HG02938 (cell line): Measurements from ENCODE around the gene RRP8.

Source experiments
- ATAC-seq: cut with Tn5 transposase; IDR thresholded peaks from one replicate; pipeline ENCODE4 v1.9.1; 2021; ENCODE audit warnings: mild to moderate bottlenecking, moderate library complexity; ENCODE audit not compliant: unreplicated experiment

RRP8 gene

GRCh38 chr11:6633422-6634408 is 30.3 kb upstream of the RRP8 start:
- ATAC-seq = no peak

DNA sequence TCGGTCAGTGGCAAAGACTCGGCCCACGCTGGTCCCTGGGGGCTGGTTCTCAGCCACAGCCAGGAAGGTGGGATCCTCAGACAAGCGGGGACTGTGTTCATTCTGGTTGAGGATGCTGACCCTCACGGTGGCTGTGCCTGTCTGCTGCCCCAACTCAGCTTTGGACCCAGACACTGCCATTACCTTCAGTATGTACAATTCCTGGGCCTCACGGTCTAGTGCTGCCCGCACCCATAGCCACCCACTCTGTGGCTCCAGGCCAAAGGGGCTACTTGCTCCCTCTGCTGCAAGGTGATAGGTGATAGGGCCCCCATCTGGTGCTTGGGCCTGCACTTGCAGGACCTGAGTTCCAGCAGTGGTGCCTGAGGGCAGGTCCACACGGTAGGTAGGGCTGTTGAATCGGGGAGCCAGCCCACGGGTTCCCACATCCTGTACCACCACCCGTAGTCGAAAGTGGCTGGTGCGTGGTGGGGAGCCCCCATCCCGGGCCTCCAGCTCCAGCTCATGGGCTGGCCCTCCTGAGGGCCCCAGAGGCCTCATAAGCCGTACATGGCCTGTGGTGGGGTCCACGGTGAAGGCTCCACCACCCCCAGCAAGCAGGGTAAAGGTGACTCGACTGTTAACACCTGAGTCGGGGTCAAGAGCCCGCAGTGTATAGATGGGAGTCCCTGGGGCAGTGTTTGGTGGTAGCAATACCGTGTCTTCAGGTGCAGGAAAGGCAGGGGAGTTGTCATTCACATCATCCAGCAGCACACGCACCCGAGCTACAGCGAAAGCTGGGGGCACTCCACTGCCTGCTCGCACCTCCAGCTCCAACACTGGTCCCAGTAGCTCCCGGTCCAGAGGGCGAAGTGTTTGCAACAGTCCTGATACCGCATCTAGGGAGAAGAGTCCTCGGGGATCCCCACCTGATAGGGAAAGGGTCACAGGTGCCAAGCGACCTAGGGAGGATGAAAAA is 29.0 kb upstream of the RRP8 start:
- no peak for ATAC-seq

GRCh38 chr11:6631361-6631890 is 28.0 kb upstream of the RRP8 start:
- no peak for ATAC-seq

DNA sequence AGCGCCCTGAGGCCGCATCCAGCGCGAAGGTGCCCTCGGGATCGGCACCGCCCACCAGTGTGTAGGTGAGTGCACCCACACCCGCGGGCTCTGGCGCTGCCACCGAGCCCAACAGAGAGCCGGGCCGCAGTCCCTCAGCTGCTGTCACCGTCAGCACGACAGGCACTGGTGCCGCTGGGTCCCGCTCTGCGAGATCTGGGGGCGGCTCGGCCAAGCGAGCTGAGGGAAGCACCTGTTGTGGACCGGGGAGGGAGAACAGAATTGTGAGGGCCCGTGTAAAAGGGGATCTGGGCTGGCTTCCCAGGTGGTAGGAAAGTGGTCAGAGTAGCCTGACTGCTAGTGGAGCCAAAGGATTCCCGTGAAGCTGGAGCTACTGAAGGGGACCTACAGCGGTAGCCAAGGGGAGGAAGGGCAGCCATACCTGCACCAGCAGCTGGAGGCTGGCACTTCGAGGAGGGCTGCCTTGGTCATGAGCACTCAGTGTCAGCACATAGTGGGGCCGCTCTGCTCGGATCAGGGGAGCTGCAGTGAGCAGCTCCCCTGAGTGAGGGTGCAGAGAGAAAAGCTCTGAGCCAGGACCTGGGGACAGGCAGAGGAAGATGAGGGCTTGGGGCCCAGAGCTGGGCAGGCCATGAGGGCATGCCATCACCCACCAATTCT is 27.3 kb upstream of the RRP8 start:
- ATAC-seq = no peak

DNA sequence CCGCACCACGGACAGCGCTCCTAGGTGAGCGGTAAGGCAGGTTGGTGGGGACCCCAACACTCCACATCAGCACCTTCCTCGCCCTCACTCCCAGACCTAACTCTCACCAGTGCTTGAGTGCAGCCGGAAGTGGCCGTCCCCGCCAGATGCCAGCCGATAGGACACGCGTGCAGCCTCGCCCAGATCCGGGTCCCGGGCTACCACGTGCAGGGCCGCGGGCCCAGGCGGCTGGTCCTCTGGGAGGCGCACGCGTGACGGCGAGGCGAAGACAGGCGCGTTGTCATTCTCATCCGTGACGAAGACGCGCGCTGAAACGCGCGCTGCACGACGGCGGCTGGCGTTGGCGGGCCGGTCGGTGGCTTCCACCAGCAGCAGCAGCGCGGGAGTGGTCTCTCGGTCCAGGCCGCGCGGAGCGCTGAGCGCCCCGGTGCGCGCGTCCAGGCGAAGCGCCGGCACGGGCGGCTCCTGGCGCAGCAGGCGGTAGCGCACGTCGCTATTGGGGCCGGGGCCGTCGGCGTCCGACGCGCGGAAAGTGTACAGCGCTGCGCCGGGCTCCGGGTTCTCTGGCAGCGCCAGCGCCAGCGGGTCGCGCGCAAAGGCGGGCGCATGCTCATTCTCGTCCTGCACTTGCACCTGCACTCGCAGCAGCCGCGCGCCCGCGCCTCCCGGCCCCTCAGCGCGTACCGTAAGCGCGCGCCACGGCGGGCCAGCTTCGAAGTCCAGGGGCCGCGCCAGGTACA is 26.6 kb upstream of the RRP8 start:
- ATAC-seq = no peak

GRCh38 chr11:6629573-6629891 is 26.1 kb upstream of the RRP8 start:
- no peak for ATAC-seq

DNA sequence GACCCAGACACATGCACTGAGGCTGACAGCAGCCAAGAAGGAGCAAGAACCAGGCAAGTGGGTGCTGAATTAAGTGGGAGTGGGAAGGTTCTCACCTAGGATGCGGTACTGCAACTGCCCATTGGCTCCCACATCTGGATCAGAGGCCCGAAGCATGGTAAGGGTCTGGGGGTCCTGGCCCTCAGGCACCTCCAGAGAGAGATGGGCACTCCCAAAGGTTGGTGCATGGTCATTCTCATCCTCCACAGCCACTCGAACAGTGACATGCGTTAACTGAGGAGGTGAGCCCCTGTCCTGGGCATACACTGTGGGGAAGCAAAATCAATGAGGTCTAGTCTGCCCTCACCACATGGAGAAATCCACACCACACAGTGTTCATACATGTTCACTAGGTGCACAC is 25.1 kb upstream of the RRP8 start:
- no peak for ATAC-seq

DNA sequence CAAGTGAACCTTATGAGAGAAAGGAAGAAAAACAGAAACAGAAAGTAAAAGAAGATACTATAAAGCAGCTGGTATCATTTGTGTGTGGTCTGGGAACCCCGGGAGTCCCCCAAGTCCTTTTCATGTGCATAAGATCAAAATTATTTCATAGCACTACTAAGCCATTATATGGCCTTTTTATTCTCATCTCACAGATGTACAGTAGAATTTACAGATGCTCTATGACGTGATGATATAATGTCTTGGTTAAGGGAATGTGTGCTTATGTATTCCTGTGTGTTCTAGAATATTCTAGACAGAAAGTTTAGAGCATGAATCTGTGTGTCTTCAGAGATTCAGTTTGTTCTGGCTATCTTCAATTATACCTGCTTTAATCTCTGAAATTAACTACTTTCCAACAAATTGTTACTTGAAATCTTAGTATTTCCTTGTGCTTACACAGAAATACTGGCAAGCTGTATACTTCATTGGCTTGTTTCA is 24.4 kb upstream of the RRP8 start:
- peak; percentile 76 for ATAC-seq

DNA sequence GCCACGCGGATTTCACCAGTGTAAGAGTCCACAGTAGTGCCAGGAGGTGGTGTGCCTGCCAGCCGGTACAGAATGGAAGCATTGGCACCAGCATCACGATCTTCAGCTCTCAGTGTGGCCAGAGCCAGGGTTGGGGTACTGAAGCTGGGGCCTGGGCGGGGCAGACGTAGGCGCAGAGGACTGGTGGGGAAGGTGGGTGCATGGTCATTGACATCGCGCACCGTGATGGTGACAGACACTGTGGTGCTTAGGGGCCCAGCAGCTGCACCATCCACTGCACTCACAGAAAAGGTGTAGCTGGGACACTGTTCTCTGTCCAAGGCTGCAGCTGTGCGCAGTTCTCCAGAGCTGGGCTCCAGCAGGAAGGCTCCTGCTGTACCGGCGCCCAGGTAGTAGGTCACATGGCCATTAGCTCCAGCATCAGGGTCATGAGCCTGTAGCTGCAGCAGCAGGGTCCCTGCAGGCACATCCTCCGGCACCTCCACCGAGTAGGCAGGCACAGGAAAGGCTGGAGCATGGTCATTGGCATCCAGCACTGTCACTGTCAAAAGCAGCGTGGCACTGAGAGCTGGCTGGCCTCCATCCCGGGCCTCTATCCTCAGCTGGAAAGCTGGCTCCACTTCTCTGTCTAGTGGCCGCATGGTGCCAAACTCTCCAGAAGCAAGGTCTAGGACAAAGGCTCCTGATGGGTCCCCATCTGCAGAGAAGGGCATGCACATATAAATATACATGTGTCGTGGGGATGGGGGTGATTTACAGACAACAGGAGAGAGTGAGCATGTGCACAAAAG is 23.8 kb upstream of the RRP8 start:
- no peak for ATAC-seq

- no peak for ATAC-seq
Measured at GRCh38 chr11:6625832-6626420, 22.5 kb upstream of the RRP8 start.

GRCh38 chr11:6625156-6625831 is 21.9 kb upstream of the RRP8 start:
- no peak for ATAC-seq

GRCh38 chr11:6623391-6624363 is 20.3 kb upstream of the RRP8 start:
- ATAC-seq = no peak

GRCh38 chr11:6622261-6623171 is 19.1 kb upstream of the RRP8 start:
- ATAC-seq = no peak

DNA sequence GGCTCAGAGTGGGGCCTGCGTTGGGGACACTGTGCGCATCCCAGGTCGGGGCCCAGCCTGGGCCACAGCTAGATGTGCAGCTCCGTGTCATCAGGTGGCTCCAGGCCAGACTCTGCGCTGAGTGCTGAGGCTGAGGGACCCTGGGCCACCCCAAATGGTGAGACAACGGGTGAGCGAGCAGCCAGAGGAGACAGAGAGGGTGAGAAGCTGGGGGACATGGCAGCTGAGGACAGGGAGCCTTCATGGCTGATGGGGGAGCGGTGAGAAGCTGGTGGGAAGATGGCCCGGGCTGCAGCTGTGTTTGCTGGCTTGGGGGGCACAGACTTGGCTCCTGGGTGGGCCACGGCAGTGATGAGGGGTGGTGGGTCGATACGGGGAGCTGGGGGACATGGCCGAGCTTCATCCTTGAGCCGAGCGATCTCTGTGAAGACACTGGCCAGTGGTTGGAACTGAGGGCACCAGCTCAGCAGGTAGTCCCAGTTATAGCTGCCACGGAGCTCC is 18.3 kb upstream of the RRP8 start:
- no peak for ATAC-seq

DNA sequence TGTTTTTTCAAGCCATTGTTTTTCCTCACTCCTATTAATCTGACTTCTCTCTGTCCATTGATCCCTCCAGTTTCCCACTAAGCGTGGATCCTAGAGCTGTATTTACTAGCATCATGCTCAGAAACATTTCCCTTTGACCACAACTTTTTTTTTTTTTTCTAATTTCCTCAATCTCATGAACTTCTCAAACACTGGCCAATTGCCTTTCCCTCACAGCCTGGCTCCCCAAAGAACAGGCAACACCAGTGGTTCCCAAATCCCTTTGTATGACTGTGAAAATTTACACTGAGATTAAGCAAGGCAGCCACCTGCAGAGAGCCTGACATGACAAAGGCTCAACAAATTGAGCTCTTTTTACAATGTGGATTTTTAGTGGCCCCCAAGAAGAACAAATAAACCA is 17.2 kb upstream of the RRP8 start:
- no peak for ATAC-seq
